Astrocyte of the spinal cord (primary cell): ENCODE data around the gene HMCN1.

Source experiments
- DNase-seq: peaks from one replicate; pipeline ENCODE4 v3.0.0; 2011; ENCODE audit warnings: low read depth, low spot score
- H3K4me3 ChIP-seq: 2 replicates; pipeline ENCODE4 v1.5.1; 2011; ENCODE audit warnings: low read depth, mild to moderate bottlenecking, low read length, moderate library complexity
- in situ Hi-C: cut with HindIII; loops from 2 replicates; pipeline ENCODE4 v1.10.0; 2017; ENCODE audit warnings: low sequenced_read_pairs
- TF ChIP-seq, protein P1 (sequence below): IDR thresholded peaks from 2 replicates; pipeline ENCODE4 v1.5.1; 2012; ENCODE audit warnings: low read depth, mild to moderate bottlenecking, low read length, inconsistent platforms

The HMCN1 gene

GRCh38 chr1:186193224-186193623 lies 459.0 kb downstream of the HMCN1 start:
- no peak for DNase-seq
- no peak overlapping the region for H3K4me3 ChIP-seq
- TF ChIP-seq, protein P1, sequence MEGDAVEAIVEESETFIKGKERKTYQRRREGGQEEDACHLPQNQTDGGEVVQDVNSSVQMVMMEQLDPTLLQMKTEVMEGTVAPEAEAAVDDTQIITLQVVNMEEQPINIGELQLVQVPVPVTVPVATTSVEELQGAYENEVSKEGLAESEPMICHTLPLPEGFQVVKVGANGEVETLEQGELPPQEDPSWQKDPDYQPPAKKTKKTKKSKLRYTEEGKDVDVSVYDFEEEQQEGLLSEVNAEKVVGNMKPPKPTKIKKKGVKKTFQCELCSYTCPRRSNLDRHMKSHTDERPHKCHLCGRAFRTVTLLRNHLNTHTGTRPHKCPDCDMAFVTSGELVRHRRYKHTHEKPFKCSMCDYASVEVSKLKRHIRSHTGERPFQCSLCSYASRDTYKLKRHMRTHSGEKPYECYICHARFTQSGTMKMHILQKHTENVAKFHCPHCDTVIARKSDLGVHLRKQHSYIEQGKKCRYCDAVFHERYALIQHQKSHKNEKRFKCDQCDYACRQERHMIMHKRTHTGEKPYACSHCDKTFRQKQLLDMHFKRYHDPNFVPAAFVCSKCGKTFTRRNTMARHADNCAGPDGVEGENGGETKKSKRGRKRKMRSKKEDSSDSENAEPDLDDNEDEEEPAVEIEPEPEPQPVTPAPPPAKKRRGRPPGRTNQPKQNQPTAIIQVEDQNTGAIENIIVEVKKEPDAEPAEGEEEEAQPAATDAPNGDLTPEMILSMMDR: no peak
- in situ Hi-C loops: no loop called here

DNA sequence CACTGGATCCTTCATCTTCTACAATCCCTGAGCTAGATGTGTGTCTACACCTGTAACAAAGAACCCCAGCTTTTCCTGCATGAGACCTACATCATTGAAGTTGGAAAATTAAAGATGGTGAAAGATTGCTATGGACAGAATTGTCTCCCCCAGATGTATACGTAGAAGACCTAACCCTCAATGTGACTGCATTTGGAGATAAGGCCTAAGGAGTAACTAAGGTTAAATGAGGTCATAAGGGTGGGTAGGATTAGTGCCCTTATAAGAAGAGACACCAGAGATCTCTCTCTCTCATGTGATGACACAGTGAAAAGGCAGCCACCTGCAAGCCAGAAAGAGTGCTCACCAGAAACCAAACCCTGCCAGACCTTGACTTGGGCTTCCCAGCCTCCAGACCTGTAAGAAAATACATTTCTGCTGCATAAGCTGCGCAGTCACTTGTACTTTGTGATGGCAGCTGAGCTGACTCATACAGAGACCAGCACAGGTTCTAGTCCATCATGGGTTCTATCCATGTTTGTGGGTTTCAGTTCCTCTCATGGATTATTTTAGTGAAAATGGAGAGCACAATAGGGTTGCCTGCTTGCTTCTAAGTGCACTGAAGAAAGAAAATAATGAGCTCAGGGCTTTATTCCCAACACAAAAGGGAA lies 460.0 kb downstream of the HMCN1 start:
- in situ Hi-C loops: no loop called here
- no peak overlapping the region for H3K4me3 ChIP-seq
- TF ChIP-seq, protein P1: no peak
- no peak for DNase-seq

DNA sequence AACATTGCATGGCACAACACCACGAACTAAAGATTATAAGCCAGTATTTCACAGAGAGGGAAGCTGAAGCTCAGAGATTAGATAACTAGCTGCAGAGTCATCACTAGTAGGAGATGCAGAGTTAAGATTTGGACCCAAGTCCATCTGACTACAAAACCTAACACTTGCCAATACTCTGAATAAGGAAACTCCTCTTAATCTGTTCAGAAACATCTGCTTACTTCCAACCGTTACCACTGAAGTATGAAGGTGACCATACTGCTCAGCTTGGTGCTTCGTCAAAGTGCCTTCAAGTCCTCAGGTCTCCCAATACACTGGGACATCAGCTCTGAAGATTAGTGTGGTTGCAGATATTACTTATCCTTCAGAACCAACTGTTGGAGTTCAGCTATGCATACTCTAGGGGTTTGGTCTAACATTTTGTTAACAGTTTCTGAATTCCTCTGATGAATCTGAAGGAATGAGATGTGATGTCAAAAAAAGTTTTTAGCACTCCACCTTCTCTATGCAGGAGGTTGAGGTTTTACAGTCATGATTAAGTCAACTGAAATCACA lies 461.3 kb downstream of the HMCN1 start:
- TF ChIP-seq, protein P1: no peak
- no peak for DNase-seq
- H3K4me3 ChIP-seq: no peak overlapping the region
- in situ Hi-C loops: no loop called here

- no peak overlapping the region for H3K4me3 ChIP-seq
- TF ChIP-seq, protein P1: no peak
- DNase-seq: no peak
- in situ Hi-C loops: no loop called here
Observed at GRCh38 chr1:186202271-186202764, 468.1 kb downstream of the HMCN1 start.

DNA sequence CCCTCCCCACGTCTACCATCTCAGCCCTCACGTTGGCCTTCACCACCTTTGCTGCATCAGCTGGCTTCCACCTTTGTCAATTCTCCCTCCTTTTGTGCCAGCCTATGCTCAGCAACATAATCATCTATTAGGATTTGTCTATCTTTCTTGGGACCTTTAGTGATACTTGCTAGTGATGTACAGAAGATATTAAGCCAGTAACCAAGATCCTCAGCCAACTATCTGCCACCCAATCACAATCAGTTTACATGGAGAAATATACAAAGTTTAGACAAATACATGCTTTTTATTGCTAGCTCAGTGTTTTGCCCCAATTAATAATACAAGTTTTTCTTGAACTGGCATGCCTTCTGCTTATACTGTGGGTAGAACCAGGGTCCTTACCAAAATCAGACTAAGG lies 468.6 kb downstream of the HMCN1 start:
- in situ Hi-C loops: no loop called here

DNA sequence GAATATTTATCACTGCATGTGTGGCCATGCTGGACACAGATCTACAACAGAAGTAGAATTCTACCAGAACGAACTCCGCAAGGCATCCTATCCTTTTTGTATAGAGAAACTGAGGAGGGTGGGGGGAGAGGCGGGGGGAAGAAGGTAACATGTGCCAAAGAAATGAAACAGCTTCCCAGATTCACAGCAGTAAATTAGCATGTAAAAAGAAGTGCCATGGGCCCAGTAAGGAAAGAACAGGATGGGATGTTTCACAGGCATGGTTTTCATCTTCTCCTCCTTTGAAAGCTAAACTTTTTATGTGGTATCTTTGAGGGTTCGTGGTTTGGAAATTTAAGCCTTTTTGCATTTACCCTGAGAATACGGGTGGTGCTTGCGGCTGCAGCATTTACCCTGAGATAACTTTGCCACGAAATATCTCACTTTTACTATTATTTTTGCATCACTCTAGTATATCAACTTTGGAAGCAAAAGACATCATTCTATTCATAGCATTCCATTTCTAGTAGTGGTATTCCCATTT lies 471.9 kb downstream of the HMCN1 start:
- H3K4me3 ChIP-seq: no peak overlapping the region
- DNase-seq: no peak
- in situ Hi-C loops: no loop called here
- TF ChIP-seq, protein P1: no peak

More for the DNA sequence above, 468.6 kb downstream of the HMCN1 start:
- H3K4me3 ChIP-seq: no peak overlapping the region
- DNase-seq: no peak
- TF ChIP-seq, protein P1: no peak
